HEK293 (cell line): ENCODE results near the gene PLEKHF1.

ENCODE experiments used
- AEBP2 ChIP-seq: fragments of 450-650 bp; formaldehyde crosslinking; IDR thresholded peaks from 2 replicates; pipeline ENCODE4 v1.5.1; 2016; ENCODE audit warnings: missing biosample characterization, missing genetic modification characterization, borderline replicate concordance
- BCL11B ChIP-seq: fragments of 450-650 bp; formaldehyde crosslinking; IDR thresholded peaks from 2 replicates; pipeline ENCODE4 v1.5.1; 2016; ENCODE audit warnings: low read depth, missing biosample characterization, missing genetic modification characterization
- FEZF1 ChIP-seq: fragments of 450-650 bp; formaldehyde crosslinking; IDR thresholded peaks from 2 replicates; pipeline ENCODE4 v1.5.1; 2016; ENCODE audit warnings: missing biosample characterization, missing genetic modification characterization
- INSM2 ChIP-seq: fragments of 450-650 bp; formaldehyde crosslinking; IDR thresholded peaks from 2 replicates; pipeline ENCODE4 v1.5.1; 2016; ENCODE audit warnings: missing biosample characterization, missing genetic modification characterization
- PRDM4 ChIP-seq: fragments of 450-650 bp; formaldehyde crosslinking; IDR thresholded peaks from 2 replicates; pipeline ENCODE4 v1.5.1; 2017; ENCODE audit warnings: missing biosample characterization, missing genetic modification characterization
- SALL2 ChIP-seq: fragments of 450-650 bp; formaldehyde crosslinking; IDR thresholded peaks from 2 replicates; pipeline ENCODE4 v1.5.0; 2017; ENCODE audit warnings: missing biosample characterization, mild to moderate bottlenecking, missing genetic modification characterization, borderline replicate concordance
- TRIM28 ChIP-seq: IDR thresholded peaks from 2 replicates; pipeline ENCODE4 v1.6.1; 2011; ENCODE audit warnings: low read length, control low read depth, borderline replicate concordance
- YY2 ChIP-seq: fragments of 450-650 bp; formaldehyde crosslinking; IDR thresholded peaks from 2 replicates; pipeline ENCODE4 v1.5.1; 2016; ENCODE audit warnings: missing biosample characterization, missing genetic modification characterization
- ZBTB26 ChIP-seq: fragments of 450-650 bp; formaldehyde crosslinking; optimal IDR thresholded peaks from 2 replicates; pipeline ENCODE3; 2016; ENCODE audit warnings: missing biosample characterization, mild to moderate bottlenecking, missing genetic modification characterization
- ZBTB8A ChIP-seq: fragments of 450-650 bp; formaldehyde crosslinking; IDR thresholded peaks from 2 replicates; pipeline ENCODE4 v1.5.1; 2016; ENCODE audit warnings: missing biosample characterization, missing genetic modification characterization
- ZEB2 ChIP-seq: fragments of 450-650 bp; formaldehyde crosslinking; IDR thresholded peaks from 2 replicates; pipeline ENCODE4 v1.5.1; 2016; ENCODE audit warnings: missing biosample characterization, missing genetic modification characterization
- ZFP3 ChIP-seq: fragments of 450-650 bp; formaldehyde crosslinking; IDR thresholded peaks from 2 replicates; pipeline ENCODE4 v1.5.1; 2016; ENCODE audit warnings: low read depth, missing biosample characterization, missing genetic modification characterization
- ZNF146 ChIP-seq: fragments of 450-650 bp; formaldehyde crosslinking; IDR thresholded peaks from 2 replicates; pipeline ENCODE4 v1.5.1; 2016; ENCODE audit warnings: missing biosample characterization, missing genetic modification characterization
- ZNF174 ChIP-seq: fragments of 450-650 bp; formaldehyde crosslinking; IDR thresholded peaks from 2 replicates; pipeline ENCODE4 v1.5.0; 2017; ENCODE audit warnings: missing biosample characterization, mild to moderate bottlenecking, missing genetic modification characterization
- ZNF23 ChIP-seq: fragments of 450-650 bp; formaldehyde crosslinking; IDR thresholded peaks from 2 replicates; pipeline ENCODE4 v1.5.1; 2016; ENCODE audit warnings: missing biosample characterization, missing genetic modification characterization, borderline replicate concordance
- ZNF248 ChIP-seq: fragments of 450-650 bp; formaldehyde crosslinking; IDR thresholded peaks from 2 replicates; pipeline ENCODE4 v1.5.1; 2017; ENCODE audit warnings: missing biosample characterization, missing genetic modification characterization
- ZNF266 ChIP-seq: fragments of 450-650 bp; formaldehyde crosslinking; IDR thresholded peaks from 2 replicates; pipeline ENCODE4 v1.5.1; 2016; ENCODE audit warnings: missing biosample characterization, missing genetic modification characterization, low read depth
- ZNF324 ChIP-seq: fragments of 450-650 bp; formaldehyde crosslinking; IDR thresholded peaks from 2 replicates; pipeline ENCODE4 v1.5.1; 2016; ENCODE audit warnings: missing biosample characterization, missing genetic modification characterization
- ZNF394 ChIP-seq: fragments of 450-650 bp; formaldehyde crosslinking; IDR thresholded peaks from 2 replicates; pipeline ENCODE4 v1.5.1; 2016; ENCODE audit warnings: missing biosample characterization, missing genetic modification characterization, mild to moderate bottlenecking, moderate library complexity, borderline replicate concordance
- ZNF501 ChIP-seq: fragments of 450-650 bp; formaldehyde crosslinking; IDR thresholded peaks from 2 replicates; pipeline ENCODE4 v1.5.1; 2016; ENCODE audit warnings: missing biosample characterization, missing genetic modification characterization
- ZNF548 ChIP-seq: fragments of 450-650 bp; formaldehyde crosslinking; IDR thresholded peaks from 2 replicates; pipeline ENCODE4 v1.5.1; 2016; ENCODE audit warnings: missing biosample characterization, missing genetic modification characterization
- ZNF623 ChIP-seq: fragments of 450-650 bp; formaldehyde crosslinking; IDR thresholded peaks from 2 replicates; pipeline ENCODE4 v1.5.1; 2016; ENCODE audit warnings: missing biosample characterization, missing genetic modification characterization
- ZNF664 ChIP-seq: fragments of 450-650 bp; formaldehyde crosslinking; IDR thresholded peaks from 2 replicates; pipeline ENCODE4 v1.5.1; 2016; ENCODE audit warnings: missing biosample characterization, missing genetic modification characterization
- ZNF701 ChIP-seq: fragments of 450-650 bp; formaldehyde crosslinking; IDR thresholded peaks from 2 replicates; pipeline ENCODE4 v1.5.1; 2016; ENCODE audit warnings: missing biosample characterization, missing genetic modification characterization
- ZNF704 ChIP-seq: fragments of 450-650 bp; formaldehyde crosslinking; IDR thresholded peaks from 2 replicates; pipeline ENCODE4 v1.5.1; 2016; ENCODE audit warnings: missing biosample characterization, missing genetic modification characterization
- ZNF843 ChIP-seq: fragments of 450-650 bp; formaldehyde crosslinking; IDR thresholded peaks from 2 replicates; pipeline ENCODE4 v1.5.1; 2016; ENCODE audit warnings: missing biosample characterization, missing genetic modification characterization
- ZSCAN30 ChIP-seq: fragments of 450-650 bp; IDR thresholded peaks from 2 replicates; pipeline ENCODE4 v1.5.1; 2018; ENCODE audit warnings: missing biosample characterization, mild to moderate bottlenecking, missing genetic modification characterization, moderate library complexity

PLEKHF1 gene

GRCh38 chr19:29662278-29662603 lies 3.0 kb upstream of the PLEKHF1 start (continued):
- TF ChIP-seq YY2 (tag by site-specific recombination) (no peak), ZNF174 (tag by site-specific recombination) (no peak), ZNF623 (tag by site-specific recombination) (no peak), ZNF664 (tag by site-specific recombination) (no peak), ZNF248 (tag by site-specific recombination) (no peak), BCL11B (tag by site-specific recombination) (no peak), ZBTB26 (tag by site-specific recombination) (no peak), ZNF843 (tag by site-specific recombination) (peak; percentile 83), SALL2 (tag by site-specific recombination) (no peak), ZNF266 (no peak), TRIM28 (0 out of 2 replicates have a peak, but pooled peaks have one; percentile 3), ZNF701 (no peak), AEBP2 (tag by site-specific recombination) (no peak), ZNF23 (tag by site-specific recombination) (no peak), ZNF394 (tag by site-specific recombination) (no peak), ZNF704 (tag by site-specific recombination) (no peak), ZNF548 (tag by site-specific recombination) (no peak), ZNF324 (tag by site-specific recombination) (no peak), ZNF146 (no peak), ZFP3 (tag by site-specific recombination) (no peak), ZBTB8A (no peak; the same call in 1 of the 2 replicates), ZSCAN30 (tag by site-specific recombination) (no peak), ZNF501 (tag by site-specific recombination) (no peak), ZEB2 (tag by site-specific recombination) (no peak), FEZF1 (tag by site-specific recombination) (peak; percentile 92), PRDM4 (tag by site-specific recombination) (0 out of 2 replicates have a peak, but pooled peaks have one; percentile 45), INSM2 (no peak)
